IPS-15b (cell line): Measurements from ENCODE around the gene UXT.

ENCODE experiments used
- H3K27me3 ChIP-seq: one replicate; pipeline ENCODE4 v1.6.1; 2013; ENCODE audit warnings: low read length; ENCODE audit not compliant: control insufficient read depth, insufficient read depth
- H3K36me3 ChIP-seq: one replicate; pipeline ENCODE4 v1.6.1; 2013; ENCODE audit warnings: low read length; ENCODE audit not compliant: control insufficient read depth, insufficient read depth
- H3K4me1 ChIP-seq: one replicate; pipeline ENCODE4 v1.6.1; 2013; ENCODE audit warnings: mild to moderate bottlenecking, low read length; ENCODE audit not compliant: control insufficient read depth, insufficient read depth
- H3K4me3 ChIP-seq: one replicate; pipeline ENCODE4 v1.5.1; 2013; ENCODE audit warnings: low read depth, low read length
- H3K9ac ChIP-seq: one replicate; pipeline ENCODE4 v1.6.1; 2013; ENCODE audit warnings: low read depth, mild to moderate bottlenecking, low read length
- H3K9me3 ChIP-seq: one replicate; pipeline ENCODE4 v1.6.1; 2013; ENCODE audit warnings: mild to moderate bottlenecking, low read length; ENCODE audit not compliant: control insufficient read depth, insufficient read depth

The UXT gene

GRCh38 chrX:47625365-47625764, 33.6 kb downstream of the UXT start:
- Histone ChIP-seq H3K27me3 (peaks cover 8% of the 10 kb centered on the region), H3K9me3 (no peaks in the 10 kb centered on the region), H3K4me3 (no peak overlapping the region), H3K4me1 (no peaks in the 10 kb centered on the region), H3K9ac (no peak overlapping the region), H3K36me3 (no peaks in the 10 kb centered on the region)

DNA sequence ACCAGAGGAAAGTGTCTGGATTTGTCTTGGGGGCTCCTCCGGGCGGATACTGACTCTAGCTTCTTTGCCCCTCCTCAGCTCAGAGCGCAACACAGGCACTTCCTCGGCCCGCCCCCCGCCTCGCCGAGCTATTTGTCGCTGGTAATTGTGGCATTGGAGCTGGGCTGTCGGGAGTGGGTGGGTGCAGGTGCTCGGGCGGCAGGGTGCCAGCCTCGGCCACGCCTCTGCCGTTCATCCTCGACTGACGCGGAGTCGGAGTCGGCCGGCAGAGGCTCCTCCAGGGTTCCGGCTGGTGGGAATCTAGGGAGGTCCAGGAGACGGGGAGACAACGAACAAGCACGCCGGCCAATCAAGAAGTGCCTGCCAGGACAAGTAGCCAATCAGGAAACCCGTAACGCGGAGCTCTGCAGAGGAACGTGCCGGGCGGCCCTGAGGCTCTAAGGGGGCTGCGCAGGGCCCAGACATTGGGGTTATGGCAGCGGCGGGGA, 35.4 kb downstream of the UXT start:
- no peaks in the 10 kb centered on the region for H3K4me1 ChIP-seq
- H3K36me3 ChIP-seq: no peaks in the 10 kb centered on the region
- H3K27me3 ChIP-seq: peaks cover 10% of the 10 kb centered on the region
- peak overlapping the region; percentile 48 for H3K4me3 ChIP-seq
- H3K9me3 ChIP-seq: peaks cover under 1% of the 10 kb centered on the region
- H3K9ac ChIP-seq: no peak overlapping the region

DNA sequence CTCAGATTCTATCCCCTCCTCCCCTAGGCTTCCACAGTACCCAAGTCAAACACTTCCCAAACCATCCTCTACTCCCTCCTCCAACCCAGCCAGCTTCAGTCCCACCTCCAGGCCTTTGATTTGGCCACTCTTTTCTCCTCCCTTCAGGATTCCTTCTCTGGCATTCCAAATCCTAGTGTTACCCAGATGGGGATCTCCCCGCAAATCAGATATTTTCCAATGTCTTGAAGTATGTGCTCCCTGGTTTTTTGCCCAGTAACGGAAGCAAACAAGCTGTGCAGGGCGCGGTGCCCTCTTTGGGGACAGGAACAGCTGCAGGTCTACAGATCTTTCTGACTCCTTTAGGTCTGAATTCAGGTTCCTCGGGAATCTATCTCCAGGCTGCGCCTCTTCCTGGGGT, 37.1 kb downstream of the UXT start:
- no peak overlapping the region for H3K4me3 ChIP-seq
- H3K9me3 ChIP-seq: peaks cover 2% of the 10 kb centered on the region
- H3K9ac ChIP-seq: no peak overlapping the region
- H3K4me1 ChIP-seq: no peaks in the 10 kb centered on the region
- no peaks in the 10 kb centered on the region for H3K36me3 ChIP-seq
- H3K27me3 ChIP-seq: peaks cover 10% of the 10 kb centered on the region

DNA sequence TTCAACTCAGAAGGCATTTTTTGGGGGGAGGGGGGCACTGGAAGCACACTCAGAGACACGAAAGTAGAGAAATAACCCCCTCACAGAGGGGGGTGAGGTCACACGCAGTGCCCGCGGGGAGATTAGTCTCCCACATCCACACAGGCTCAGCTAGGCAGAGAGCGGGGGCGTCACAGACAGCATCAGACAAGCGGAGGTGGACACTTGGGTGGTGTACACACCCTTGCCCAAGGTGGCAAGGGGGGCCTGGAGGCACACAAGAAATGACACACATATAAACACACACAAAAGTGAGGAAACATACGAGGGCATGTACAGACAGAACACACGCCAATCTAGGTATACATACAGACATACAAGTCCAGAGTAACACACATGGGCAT, 38.7 kb downstream of the UXT start:
- Histone ChIP-seq H3K9ac (no peak overlapping the region), H3K4me3 (peak overlapping the region; percentile 49), H3K36me3 (no peaks in the 10 kb centered on the region), H3K4me1 (no peaks in the 10 kb centered on the region), H3K9me3 (peaks cover 2% of the 10 kb centered on the region), H3K27me3 (peaks cover 10% of the 10 kb centered on the region)

DNA sequence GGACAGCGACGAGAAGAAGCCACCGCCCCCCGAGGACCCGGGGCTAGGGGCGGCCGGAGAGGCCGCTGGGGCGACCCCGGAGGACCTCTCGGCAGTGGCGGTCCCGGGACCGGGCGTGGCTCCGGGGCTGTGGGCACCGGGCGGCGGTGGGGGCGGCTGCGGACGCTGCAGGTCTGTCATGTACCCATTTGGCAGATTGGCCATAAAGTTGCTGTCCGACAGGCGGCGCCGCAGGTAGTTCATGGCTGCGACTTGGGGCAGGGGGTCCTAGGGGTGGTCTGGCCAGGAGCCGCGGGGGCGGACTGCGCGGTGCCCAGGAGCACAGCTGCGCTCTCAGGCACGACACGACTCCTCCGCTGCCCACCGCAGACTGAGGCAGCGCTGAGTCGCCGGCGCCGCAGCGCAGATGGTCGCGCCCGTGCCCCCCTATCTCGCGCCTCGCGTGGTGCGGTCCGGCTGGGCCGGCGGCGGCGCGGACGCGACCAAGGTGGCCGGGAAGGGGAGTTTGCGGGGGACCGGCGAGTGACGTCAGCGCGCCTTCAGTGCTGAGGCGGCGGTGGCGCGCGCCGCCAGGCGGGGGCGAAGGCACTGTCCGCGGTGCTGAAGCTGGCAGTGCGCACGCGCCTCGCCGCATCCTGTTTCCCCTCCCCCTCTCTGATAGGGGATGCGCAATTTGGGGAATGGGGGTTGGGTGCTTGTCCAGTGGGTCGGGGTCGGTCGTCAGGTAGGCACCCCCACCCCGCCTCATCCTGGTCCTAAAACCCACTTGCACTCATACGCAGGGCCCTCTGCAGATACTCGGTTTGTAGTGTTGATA, 39.3 kb downstream of the UXT start, which contains the start of gene SYN1:
TSS of gene SYN1 (minus strand) at position 372 of the 817 bp plus-strand sequence. CDS start at position 243, 129 bp downstream.
- Histone ChIP-seq H3K4me3 (peak within 1 kb of the TSS; percentile 49), H3K9me3 (peaks cover 2% of the 10 kb centered on the region), H3K36me3 (no peaks in the 10 kb centered on the region), H3K9ac (no peak within 1 kb of the TSS), H3K27me3 (peaks cover 10% of the 10 kb centered on the region), H3K4me1 (no peaks in the 10 kb centered on the region)

DNA sequence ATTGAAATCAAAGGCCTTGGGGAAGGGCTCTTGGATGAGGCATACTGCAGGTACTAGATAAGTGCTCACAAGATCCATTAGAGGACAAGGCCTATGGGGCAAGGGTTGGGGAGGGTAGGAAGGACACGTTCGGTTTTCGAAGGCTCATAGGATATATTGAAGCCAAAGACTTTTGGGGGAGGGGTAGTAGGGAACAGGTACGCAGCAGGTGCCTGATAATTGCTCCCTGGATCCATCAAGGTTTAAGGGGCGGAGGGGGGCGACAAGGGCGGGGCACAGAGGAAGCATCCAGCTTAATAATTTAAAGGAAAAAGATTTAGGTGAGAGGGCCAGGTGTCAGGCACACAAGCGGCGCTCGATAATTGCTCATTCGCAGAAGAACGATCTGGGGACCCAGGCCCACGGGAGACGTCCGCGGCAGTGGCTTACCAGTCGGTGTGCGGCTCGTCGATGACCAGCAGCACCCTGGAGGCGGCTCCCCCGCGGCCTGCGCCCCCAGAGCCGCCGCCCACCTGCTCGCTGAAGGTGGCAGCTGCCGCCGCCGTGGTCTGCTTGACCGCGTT, 40.0 kb downstream of the UXT start:
- Histone ChIP-seq H3K27me3 (peaks cover 10% of the 10 kb centered on the region), H3K4me3 (peak overlapping the region; percentile 46), H3K36me3 (no peaks in the 10 kb centered on the region), H3K4me1 (no peaks in the 10 kb centered on the region), H3K9me3 (peaks cover 2% of the 10 kb centered on the region), H3K9ac (no peak overlapping the region)

DNA sequence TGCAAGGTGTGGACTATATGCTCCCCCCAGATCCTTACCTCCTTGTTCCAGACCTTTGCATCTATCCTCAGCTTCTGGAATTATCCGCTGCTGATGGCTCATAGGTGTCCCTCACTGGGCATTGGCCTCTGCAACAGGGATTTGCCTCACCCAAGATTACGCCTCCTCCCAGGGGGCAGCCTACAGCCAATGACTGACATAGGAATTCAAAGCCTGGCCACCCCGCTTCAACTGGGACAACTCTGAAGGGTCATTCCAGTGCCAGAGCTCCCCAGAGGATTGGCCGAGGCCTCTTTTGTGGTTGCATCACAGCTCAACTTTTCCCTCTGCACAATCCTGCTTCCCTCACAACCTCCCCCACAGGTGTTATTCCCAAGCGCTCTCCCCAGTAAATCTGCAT, 44.4 kb downstream of the UXT start:
- H3K4me3 ChIP-seq: no peak overlapping the region
- no peaks in the 10 kb centered on the region for H3K4me1 ChIP-seq
- H3K9ac ChIP-seq: no peak overlapping the region
- H3K36me3 ChIP-seq: no peaks in the 10 kb centered on the region
- peaks cover 2% of the 10 kb centered on the region for H3K9me3 ChIP-seq
- peaks cover 3% of the 10 kb centered on the region for H3K27me3 ChIP-seq

- H3K27me3 ChIP-seq: no peaks in the 10 kb centered on the region
- peaks cover 4% of the 10 kb centered on the region for H3K4me1 ChIP-seq
- no peaks in the 10 kb centered on the region for H3K9me3 ChIP-seq
- H3K9ac ChIP-seq: no peak overlapping the region
- no peaks in the 10 kb centered on the region for H3K36me3 ChIP-seq
- H3K4me3 ChIP-seq: no peak overlapping the region
These were observed 45.9 kb downstream of the UXT start for GRCh38 chrX:47613082-47613481.

DNA sequence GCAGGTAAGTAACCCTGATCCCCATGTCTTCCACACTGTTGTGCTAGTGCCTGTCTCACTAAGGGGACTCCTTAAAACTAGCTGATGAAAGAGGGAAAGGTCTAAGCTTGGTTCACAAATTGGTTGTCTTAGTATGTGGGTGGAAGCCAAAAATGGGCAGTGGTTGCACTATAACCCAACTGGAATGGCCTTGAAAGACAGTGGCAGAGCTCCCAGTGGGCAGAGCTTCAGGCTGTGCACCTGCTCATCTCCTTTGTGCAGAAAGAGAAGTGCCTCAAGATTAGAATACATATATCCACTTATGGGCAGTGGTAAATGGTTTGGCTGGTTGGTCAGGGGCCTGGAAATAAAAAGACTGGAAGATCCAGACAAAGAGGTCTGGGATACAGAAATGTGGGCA, 46.6 kb downstream of the UXT start:
- peaks cover 4% of the 10 kb centered on the region for H3K4me1 ChIP-seq
- H3K4me3 ChIP-seq: no peak overlapping the region
- H3K9ac ChIP-seq: no peak overlapping the region
- no peaks in the 10 kb centered on the region for H3K27me3 ChIP-seq
- no peaks in the 10 kb centered on the region for H3K9me3 ChIP-seq
- no peaks in the 10 kb centered on the region for H3K36me3 ChIP-seq

- H3K4me3 ChIP-seq: no peak overlapping the region
- H3K9ac ChIP-seq: no peak overlapping the region
- H3K9me3 ChIP-seq: no peaks in the 10 kb centered on the region
- no peaks in the 10 kb centered on the region for H3K36me3 ChIP-seq
- peaks cover 4% of the 10 kb centered on the region for H3K4me1 ChIP-seq
- no peaks in the 10 kb centered on the region for H3K27me3 ChIP-seq
These were observed 47.1 kb downstream of the UXT start for GRCh38 chrX:47611926-47612325.

- H3K4me3 ChIP-seq: no peak overlapping the region
- peaks cover 4% of the 10 kb centered on the region for H3K4me1 ChIP-seq
- H3K27me3 ChIP-seq: no peaks in the 10 kb centered on the region
- H3K36me3 ChIP-seq: no peaks in the 10 kb centered on the region
- no peak overlapping the region for H3K9ac ChIP-seq
- H3K9me3 ChIP-seq: no peaks in the 10 kb centered on the region
These were observed 47.5 kb downstream of the UXT start for GRCh38 chrX:47611489-47611888.

- Histone ChIP-seq H3K27me3 (no peaks in the 10 kb centered on the region), H3K36me3 (no peaks in the 10 kb centered on the region), H3K9ac (no peak overlapping the region), H3K4me1 (peaks cover 4% of the 10 kb centered on the region), H3K4me3 (no peak overlapping the region), H3K9me3 (no peaks in the 10 kb centered on the region)
These were observed 48.5 kb downstream of the UXT start for GRCh38 chrX:47610511-47610910.
